K562 (cell line): ENCODE measurements around the gene GRIPAP1. TPM values are rescaled to one million over a fixed set of nuclear protein-coding genes. Genes with fewer than 3 reads are reported as not detected.

Experiments used
- BCOR ChIP-seq: fragments of 450-650 bp; IDR thresholded peaks from 2 replicates; pipeline ENCODE4 v1.6.1; 2016
- BRF2 ChIP-seq: IDR thresholded peaks from 3 replicates; pipeline ENCODE4 v1.6.1; 2011; ENCODE audit warnings: borderline replicate concordance, mild to moderate bottlenecking; ENCODE audit not compliant: insufficient read length, insufficient read depth
- E2F8 ChIP-seq: fragments of 450-650 bp; IDR thresholded peaks from 2 replicates; pipeline ENCODE4 v1.7.1; 2018; ENCODE audit warnings: mild to moderate bottlenecking, low read depth; ENCODE audit not compliant: partially characterized antibody
- KLF16 ChIP-seq: IDR thresholded peaks from 2 replicates; pipeline ENCODE4 v1.6.1; 2016; ENCODE audit warnings: antibody characterized with exemption
- MBD1 ChIP-seq: fragments of 250-450 bp; sonication (Bioruptor Pico); IDR thresholded peaks from 2 replicates; pipeline ENCODE4 v1.8.0; 2022; ENCODE audit warnings: inconsistent platforms
- MLLT1 ChIP-seq, 2 experiments: fragments of 450-650 bp; IDR thresholded peaks; 2 replicates each; pipeline ENCODE4 v1.6.1; 2016
- SRSF3 ChIP-seq: fragments of 200-400 bp; formaldehyde crosslinking; IDR thresholded peaks from 2 replicates; pipeline ENCODE4 v1.6.1; 2016; ENCODE audit warnings: mild to moderate bottlenecking, low read length, moderate library complexity; ENCODE audit not compliant: insufficient read depth
- TFAP4 ChIP-seq: sonication (generic); formaldehyde crosslinking; IDR thresholded peaks from 2 replicates; pipeline ENCODE4 v1.8.0; 2022; ENCODE audit warnings: missing genetic modification reagents, mild to moderate bottlenecking, moderate library complexity, borderline replicate concordance
- TSHZ1 ChIP-seq: fragments of 250-450 bp; sonication (Bioruptor Pico); IDR thresholded peaks from 2 replicates; pipeline ENCODE4 v1.4.0; 2020; ENCODE audit warnings: mild to moderate bottlenecking, moderate library complexity
- polyA plus RNA-seq, 8 experiments: library from polyadenylated mRNA; depleted of rRNA in 4 of 8; stranded (reverse) in 5 of 8; unstranded in 3 of 8; fragments of >200 nt; fragmentation: Nextera tagmentation in 2 of 8; fragmentation: Illumina TruSeq in 1 of 8; extraction: Ambion mirVana in 2 of 8; extraction: Trizol in 1 of 8; gene quantifications; 2 replicates each; pipeline versions ENCODE4 v1.2.1 to v1.2.3, GENCODE V29; 2011 to 2014; ENCODE audit warnings: inconsistent platforms in 1 of 8, missing spikeins in 1 of 8
- total RNA-seq, 7 experiments: library from RNA; depleted of rRNA in 6 of 7; stranded (reverse); fragments of >200 nt in 6 of 7; fragmentation: Illumina TruSeq in 2 of 7; extraction: Trizol in 2 of 7; gene quantifications; 2 replicates each; pipeline versions ENCODE4 v1.2.1 to v1.2.3, GENCODE V29; 2011 to 2021; ENCODE audit warnings: low replicate concordance in 1 of 7

Gene GRIPAP1
- total and polyA plus RNA-seq, 9 of the 15 experiments (the other 6 are each of a cell fraction or from before 2014, with no cell fraction given), result 4.1 to 41.6 (median 24.0) TPM

- TF ChIP-seq TFAP4 (CRISPR knock-in tag) (peak; percentile 60; the same call in 1 of the 2 replicates), MBD1 (CRISPR knock-in tag) (peak; percentile 46; the same call in 1 of the 2 replicates), E2F8 (no peak), BRF2 (no peak), TSHZ1 (no peak), KLF16 (no peak), SRSF3 (no peak), MLLT1 (IDR thresholded peaks at IDR 0.05) (0 out of 4 replicates have a peak, but pooled peaks of 1 of the 2 experiments have one; percentile 42), BCOR (peak; percentile 36; the same call in 1 of the 2 replicates)
Observed at GRCh38 chrX:49043987-49044281, 41.9 kb upstream of the GRIPAP1 start (continued).
